ENCODE measurements around the gene OPA3. TPM values are rescaled to one million over a fixed set of nuclear protein-coding genes. Genes with fewer than 3 reads are reported as not detected.
A peak's percentile ranks its signal among the peaks of the same experiment; 100 is the strongest.

OPA3 gene
- total RNA-seq, 1 donor from 2014 or later: 26.9 TPM

DNA sequence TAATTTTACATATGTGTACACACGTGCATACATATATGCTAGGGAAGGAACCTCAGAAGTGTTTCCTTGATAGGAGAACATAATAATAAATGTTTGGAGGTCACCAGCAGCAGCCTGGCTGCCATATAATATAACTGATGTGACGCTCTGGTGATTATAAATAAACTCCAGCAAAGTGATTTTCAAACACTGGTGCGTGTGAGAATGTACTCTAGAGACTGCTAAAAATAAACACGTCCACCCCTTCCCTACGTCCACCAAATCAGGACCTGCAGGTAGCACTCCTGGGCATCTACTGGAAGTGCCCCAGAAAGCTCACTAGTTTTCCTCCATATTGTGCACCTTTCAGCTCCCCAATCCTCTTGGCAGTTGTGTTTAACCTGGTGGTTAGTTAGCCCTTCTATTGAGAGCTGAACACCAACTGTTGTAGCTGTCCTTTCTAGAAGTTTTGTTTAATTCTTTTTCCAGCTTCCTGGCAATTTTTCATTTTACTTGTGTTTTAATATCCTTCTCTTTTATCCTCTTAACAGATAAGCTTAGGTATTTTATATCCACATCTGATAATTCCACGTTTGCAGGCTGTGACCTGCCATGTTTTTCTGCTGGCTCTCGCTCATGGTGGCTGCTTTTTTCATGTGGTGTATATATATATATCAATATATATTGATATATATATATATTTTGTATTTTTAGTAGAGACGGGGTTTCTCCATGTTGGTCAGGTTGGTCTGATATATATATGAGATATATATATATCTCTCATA is 13.0 kb downstream of the OPA3 start:
- DNase-seq (no peak), ATAC-seq (peak; percentile 49)
- intact Hi-C loops (cut with micrococcal nuclease): no loop called here

DNA sequence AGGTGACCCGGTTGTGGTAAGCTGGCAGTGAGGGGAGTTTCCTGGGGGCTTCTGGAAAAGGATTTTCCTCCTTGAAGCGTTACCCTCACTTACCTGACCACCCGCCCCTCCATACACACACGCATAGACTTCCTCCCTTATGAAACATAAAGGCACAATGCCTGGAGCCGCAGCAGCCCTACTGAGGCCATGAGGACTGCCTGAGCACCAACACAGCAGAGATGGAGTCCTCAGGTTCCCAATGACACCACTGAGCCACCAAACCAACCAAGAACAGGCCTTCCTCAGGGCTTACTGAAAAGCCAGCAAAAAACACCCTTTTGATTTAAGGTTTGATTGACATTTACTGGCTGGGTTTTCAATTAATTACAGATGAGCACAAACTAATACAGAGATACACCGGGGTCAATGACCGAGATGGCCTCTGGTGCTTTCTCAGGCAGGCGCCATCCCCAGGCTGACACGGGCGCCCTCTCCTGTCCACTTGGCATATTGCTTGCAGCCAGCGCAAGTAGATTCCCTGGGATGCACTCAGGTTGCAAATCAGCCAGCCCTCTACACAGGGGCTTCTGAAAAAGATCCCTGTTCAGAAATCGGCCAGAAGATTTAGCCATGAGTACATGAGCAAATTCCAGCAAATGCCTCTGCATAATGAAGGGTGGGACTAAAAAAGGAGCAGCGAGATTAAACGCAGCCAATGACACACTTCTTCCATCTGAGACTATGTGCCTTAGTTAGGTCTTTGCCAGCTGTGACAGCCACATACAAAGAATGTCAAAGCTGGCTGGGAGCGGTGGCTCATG is 14.8 kb downstream of the OPA3 start:
- intact Hi-C loops (cut with micrococcal nuclease): no loop called here
- ATAC-seq (peak; percentile 70), DNase-seq (peak; percentile 76)

DNA sequence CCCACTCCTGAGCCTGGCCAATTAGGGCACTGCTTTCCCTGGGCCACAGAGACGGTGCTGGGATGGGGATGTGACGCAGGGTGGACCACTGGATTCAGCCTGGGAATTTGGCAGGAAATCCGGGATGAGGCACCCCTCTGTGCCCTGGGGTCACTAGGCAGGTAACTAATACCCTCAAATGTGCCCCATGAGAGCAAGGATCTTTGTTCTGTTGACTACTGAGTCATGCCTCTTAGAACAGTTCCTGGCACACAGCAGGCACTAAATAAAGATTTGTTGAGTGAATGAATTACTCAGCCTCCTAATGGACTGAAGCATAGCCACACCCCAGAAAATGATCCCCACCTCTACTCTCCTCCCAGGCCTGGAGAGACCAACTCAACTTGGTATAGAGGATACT is 15.9 kb downstream of the OPA3 start:
- DNase-seq: no peak
- intact Hi-C loops (cut with micrococcal nuclease): no loop called here
- ATAC-seq: peak; percentile 79

DNA sequence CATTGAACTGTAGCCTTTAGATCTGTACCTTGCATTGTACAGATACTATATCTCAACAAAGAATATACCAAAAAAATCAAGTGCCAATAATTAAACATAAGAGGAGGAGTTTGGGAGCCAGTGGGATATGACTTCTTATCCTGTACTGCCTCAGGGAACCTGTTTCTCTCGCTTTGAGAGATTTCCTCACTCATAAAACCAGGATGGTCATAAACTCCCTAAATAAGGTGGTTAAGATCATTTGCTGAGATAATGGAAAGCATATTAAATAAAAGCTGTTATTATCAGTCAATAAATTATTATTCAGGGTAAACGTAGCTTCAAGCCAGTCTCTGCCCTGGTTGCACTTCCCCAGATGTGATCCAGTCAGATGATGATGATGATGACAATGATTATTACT is 17.0 kb downstream of the OPA3 start:
- intact Hi-C loops (cut with micrococcal nuclease): no loop called here
- ATAC-seq: no peak
- no peak for DNase-seq

DNA sequence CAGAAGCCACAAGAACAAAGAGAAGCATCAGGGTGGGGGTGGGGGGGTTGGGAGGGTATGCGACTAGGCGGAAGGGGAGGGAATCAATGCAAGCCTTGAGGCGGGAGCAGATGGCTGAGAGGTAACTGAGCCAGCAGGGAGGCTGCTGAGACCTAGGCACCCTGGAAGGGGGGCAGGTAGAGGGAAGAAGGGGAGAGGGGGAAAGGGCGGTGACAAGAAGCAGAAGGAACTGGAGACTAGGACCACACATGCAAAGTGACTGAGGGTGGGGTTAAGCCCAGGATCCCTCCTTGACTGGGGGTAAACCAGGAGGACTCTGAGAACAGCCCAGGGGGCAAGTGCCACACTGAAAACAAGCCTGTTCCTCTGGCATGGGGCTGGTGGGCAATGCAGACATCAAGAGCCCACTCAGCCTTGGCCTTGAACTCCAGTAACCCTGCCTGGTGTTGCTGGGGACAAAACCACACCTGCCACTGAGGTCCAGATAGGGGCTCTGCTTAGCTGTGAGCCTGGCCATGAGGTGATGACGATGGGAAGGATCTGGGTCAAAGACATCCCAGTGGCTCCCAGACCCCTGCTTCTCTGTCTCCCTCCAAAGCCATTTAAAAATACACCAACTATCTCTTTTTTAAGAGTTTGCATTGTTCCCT is 20.3 kb downstream of the OPA3 start:
- ATAC-seq (no peak), DNase-seq (no peak)
- intact Hi-C loops (cut with micrococcal nuclease): no loop called here

DNA sequence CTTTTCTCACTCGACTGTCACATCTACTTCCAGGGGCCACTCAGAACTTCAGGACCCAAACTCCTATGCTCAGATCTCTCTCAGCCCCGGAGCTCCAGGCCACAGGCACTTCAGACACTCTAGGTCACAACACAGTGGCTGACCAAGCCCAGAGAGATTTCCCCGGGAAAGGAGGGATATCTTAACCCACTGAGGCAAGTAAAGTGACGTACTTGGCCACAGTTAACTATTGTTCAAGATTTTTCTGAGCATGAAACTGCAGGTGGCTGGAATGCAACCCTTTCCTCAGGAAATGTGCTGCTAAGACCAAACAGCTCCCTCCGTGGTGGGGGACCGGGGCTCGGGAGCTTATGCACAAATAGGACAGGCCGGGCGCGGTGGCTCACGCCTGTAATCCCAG is 23.9 kb downstream of the OPA3 start:
- DNase-seq (no peak), ATAC-seq (no peak)
- intact Hi-C loops (cut with micrococcal nuclease): no loop called here

DNA sequence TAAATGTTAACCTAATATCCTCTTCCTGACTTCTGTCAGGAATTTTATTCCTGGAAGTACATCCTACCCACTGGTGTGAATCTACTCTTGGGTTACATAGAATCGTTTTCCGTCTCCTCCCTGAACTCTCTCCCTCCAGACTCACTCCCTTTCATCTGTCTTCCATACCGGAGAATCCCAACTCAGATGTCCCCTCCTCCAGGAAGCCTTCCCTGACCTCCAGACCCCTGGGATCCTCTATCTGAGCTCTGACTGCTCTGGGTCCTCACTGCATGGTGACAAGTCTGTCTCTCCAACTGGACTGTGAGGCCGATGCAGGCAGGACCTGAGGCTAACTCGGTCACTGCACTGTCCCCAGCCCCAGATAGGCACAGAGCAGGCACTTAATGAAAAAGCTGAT is 24.6 kb downstream of the OPA3 start:
- intact Hi-C loops (cut with micrococcal nuclease): no loop called here
- ATAC-seq: no peak
- no peak for DNase-seq

DNA sequence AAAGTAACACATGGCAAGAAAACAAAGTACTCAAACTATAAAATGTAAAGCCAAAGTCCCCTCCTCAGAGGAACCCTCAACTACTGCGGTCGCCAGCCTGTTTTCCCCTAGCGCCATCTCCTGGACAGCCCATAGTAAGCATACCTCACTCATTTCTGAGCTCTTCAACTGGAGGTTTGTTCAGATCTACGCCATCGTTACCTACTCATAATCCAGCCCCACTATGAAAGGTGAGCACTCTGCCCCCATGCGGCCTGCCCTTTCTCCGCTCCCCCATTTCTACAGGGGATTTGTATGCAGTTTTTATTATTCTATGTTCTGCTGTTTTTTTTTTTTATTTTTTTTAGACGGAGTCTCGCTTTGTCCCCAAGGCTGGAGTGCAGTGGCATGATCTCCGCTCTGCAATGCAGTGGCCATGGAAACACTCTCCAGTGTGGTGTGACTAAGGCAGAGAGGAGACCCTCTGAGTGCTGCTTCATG is 26.2 kb downstream of the OPA3 start:
- intact Hi-C loops (cut with micrococcal nuclease): no loop called here
- DNase-seq (no peak), ATAC-seq (peak; percentile 38)

DNA sequence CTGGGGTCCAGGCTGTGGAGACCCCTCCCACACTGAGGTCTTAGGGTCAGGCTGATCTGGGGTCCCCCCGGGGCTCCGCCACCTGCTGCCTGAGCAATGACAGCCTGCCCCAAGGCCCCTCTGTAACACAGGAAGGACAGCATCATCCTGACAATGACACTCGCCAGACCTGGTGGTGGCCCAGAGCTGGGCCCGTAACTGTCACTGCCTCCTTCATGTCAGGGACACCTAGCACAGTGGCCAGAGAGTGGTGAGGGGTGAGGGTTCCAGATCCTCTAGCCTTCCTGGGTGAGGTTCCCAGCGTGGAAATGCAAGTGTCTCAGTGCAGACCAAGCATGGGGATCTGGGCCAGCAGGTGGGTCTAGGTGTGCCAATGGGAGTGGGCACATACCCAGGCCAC is 27.8 kb downstream of the OPA3 start:
- peak; percentile 82 for ATAC-seq
- intact Hi-C loops (cut with micrococcal nuclease): no loop called here
- peak; percentile 46 for DNase-seq

DNA sequence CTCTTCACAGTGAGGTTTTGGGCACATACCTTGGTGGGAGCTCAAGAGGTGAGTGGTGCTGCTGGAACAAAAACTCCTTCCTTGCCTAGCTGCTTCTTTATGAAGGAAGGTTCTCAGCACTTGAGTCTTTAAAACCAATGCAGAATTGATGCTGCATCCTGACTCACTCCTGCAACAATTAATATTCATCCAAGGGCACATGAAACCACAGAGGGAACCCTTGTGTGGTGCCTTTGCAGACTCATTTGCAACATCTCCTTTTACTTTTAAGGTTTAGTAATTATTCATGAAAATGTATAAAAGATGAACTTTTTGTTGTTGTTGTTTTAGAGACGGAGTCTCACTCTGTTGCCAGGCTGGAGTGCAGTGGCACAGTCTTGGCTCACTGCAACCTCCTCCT is 30.1 kb downstream of the OPA3 start:
- ATAC-seq (no peak), DNase-seq (no peak)
- intact Hi-C loops (cut with micrococcal nuclease): no loop called here

DNA sequence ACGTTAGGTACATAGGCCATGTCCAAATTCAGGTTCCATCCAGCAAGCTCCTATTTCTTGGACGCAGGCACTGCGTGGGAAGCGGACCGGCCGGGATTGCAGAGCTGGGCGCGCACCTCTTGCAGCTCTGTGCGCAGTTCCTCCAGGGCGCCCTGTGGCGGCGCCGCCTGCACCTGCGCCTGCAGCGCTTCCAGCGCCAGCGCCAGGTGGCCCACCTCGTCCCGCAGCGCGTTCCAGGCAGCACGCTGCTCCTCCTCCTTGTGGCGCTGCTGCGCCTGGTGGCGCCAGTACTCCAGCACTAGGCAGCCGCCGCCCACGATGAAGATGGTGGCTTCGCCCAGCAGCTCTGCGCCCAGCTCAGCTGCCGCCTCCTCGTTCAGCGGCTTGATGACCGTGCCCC is 31.1 kb downstream of the OPA3 start:
- DNase-seq: no peak
- no peak for ATAC-seq
- intact Hi-C loops (cut with micrococcal nuclease): no loop called here

DNA sequence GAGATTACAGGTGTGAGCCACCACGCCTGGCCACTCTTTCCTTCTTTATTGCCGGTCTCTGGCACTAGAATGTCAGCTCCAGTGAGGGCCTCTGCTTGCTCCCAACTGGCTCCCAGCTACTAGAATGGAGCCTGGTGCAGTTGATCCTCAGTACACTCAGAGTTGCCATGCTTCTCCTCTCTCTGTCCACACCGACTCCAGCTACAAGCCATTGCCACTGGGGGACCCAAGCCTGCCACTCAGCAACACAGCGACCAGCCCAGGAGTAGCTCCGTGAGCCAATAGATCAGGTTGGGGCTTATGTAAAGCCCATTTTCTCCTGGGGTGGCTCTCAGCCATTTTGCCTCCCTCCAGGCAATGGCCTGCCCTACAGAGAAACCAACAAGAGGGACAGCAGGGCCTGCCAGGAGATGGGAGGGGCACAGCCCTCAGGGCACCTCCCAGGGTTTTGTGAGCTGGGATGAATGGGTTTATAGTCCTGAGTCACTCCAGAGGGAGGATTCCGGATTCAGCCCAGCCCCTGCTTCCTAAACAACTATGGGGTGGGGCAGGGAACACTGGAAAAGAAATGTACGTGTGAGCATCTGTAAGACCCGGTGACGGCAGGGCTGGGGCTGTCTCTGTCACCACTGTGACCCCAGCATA is 36.5 kb downstream of the OPA3 start:
- DNase-seq: no peak
- intact Hi-C loops (cut with micrococcal nuclease): no loop called here
- peak; percentile 42 for ATAC-seq

DNA sequence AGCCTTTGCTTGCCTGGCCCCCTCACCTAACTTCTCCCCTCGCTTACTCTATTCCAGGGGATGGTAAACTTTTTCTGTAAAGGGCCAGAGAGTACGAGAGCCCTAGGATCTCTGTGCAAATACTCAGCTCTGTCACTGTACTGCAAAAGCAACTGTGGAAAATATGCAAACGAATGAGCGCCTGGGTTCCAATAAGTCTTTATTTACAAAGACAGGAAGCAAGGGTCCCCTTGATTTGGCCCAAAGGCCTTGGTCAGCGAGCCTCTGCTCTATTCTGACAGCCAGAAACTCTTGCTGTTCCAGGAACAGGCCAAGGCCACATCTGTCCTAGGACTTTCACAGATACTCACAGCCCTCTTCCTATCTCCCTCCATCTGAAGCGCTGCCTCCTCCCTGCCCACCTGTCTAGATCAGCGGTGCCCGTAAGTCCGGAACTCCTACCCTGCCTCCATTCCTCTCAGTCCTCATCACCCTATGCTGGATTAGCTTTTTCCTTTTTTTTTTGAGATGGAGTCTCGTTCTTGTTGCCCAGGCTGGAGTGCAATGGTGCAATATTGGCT is 37.3 kb downstream of the OPA3 start:
- intact Hi-C loops (cut with micrococcal nuclease): no loop called here
- DNase-seq (no peak), ATAC-seq (no peak)

DNA sequence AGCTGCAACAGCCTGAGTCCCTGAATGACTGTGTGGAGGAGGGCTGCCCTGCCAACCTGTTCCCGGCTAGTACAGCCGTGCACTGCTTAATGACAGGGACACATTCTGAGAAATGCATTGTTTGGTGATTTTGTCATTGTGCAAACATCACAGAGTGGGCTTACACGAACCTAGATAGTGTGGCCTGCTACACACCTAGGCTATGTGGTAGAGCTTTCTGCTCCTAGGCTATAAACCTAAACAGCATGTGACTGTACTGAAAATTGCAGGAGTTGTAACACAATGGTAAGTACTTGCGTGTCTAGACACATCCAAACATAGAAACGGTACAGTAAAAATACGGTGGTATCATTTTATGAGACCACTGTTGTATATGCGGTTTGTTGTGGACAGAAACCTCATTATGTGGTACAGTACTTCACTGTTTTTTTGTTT is 42.4 kb downstream of the OPA3 start:
- DNase-seq (no peak), ATAC-seq (no peak)
- intact Hi-C loops (cut with micrococcal nuclease): no loop called here

DNA sequence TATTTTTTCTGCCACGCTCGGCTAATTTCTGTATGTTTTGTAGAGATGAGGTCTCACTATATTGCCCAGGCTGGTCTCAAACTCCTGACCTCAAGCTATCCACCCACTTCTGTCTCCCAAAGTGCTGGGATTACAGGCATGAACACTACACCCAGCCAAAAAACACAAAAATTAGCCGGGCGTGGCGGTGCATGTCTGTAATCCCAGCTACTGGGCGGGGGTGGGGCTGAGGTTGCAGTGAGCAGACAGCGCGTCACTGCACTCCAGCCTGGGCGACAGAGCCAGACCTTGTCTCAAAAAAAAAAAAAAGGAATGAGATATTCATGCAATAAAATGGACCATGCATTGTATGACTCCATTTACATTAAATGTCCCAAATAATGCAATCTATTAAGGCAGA is 45.1 kb downstream of the OPA3 start:
- intact Hi-C loops (cut with micrococcal nuclease): no loop called here
- ATAC-seq (no peak), DNase-seq (no peak)

DNA sequence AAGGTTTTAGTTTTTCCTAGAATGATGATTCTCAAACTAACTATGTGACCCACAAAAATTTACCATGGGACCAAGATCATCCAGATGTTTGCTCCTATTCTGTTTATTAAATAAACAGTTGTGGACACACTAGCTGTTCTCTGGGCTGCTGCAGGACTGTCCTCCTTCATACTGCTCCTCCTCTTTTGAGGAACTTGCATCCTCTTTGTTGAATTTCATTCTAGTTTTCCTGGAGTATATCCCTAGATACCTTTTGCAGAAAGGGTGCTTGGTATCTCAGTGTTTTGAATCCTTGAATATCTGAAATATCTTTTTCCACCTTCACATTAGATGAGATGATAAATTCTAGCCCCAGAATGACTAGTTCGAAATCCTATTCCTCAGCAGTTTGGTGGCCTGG is 53.3 kb downstream of the OPA3 start:
- ATAC-seq: no peak
- no peak for DNase-seq
- intact Hi-C loops (cut with micrococcal nuclease): no loop called here

DNA sequence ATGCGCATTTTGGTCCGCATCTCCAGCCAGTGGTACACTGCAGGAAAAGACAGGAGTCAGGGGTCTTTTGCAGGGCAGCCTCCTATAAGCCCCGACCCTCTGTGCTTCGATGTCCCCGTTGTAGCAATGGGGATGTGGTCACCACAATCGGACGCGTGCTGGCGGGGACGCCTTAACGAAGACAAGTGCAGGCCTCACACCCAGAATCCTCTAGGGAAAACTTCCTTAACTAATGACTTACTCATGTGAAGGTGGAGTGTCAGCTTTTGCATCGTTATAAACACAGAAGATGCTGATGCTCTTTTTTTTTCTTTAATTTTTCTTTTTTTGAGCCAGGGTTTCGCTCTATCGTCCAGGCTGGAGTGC is 55.2 kb downstream of the OPA3 start:
- intact Hi-C loops (cut with micrococcal nuclease): no loop called here
- DNase-seq (no peak), ATAC-seq (no peak)

DNA sequence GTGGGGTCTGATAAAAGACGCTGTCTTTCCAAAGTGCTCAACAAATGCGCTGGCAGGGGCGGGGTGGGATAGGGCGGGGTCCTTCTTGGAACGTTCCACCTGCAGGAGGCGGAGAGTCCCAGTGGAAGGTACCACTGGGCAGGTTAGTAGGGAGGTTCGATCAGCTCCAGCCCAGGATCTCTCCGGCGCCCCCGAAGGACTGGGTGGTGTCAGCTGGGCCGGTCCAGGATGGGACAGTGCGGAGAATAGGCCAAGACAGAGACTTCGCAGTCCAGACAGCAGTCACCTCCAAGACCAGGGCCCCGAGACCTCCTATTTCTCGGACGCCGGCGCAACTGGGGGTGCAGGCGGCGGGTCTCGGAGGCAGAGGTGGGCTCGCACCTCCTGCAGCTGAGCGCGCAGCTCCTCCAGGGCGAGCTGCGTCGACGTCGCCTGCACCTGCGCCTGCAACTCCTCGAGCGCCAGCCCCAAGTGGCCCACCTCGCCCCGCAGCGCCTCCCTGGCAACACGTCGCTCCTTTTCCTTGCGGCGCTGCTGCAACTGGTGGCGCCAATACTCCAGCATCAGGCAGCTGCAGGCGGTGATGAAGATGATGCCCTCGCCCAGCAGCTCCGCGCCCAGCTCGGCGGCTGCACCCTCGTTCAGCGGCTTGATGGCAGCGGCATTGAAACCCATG is 55.7 kb downstream of the OPA3 start:
- intact Hi-C loops (cut with micrococcal nuclease): no loop called here
- peak; percentile 24 for ATAC-seq
- no peak for DNase-seq

DNA sequence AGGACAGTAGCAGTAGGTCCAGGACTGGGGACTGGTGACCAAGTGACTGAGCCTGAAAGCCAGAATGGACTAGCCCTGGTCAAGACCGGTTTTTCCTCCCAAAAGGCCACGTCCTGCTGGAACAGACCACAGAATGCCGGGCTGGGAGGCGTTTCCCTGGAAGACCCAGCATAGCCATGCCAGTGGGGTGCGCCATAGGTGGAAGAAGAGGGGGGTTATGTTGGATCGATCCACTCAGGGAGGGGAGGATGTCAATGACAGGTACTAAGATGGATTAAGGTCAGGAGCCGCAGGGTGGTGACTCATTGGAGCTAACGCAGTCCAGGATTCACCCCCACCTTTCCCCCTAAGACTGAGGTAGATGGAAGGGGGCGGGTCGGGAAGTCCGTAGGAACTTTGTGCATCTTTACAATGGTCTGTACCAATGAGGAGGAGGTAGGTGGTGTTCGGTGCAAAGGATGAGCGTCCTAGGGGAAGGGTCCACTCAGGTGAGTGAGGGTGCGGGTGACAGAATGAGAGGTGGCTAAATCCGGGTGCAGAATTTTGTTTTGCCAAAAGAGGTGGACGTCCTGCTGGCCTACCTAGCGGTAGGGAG is 56.4 kb downstream of the OPA3 start:
- intact Hi-C loops (cut with micrococcal nuclease): no loop called here
- ATAC-seq (no peak), DNase-seq (no peak)

Data from left ventricle myocardium superior (tissue), 1 donor.